NCI-H510A (cell line): Measurements from ENCODE around the gene CREB3L1.

Source experiments
- DNase-seq: peaks from one replicate; lab custom pipeline; 2025; lab: John Stamatoyannopoulos, UW

Gene CREB3L1

GRCh38 chr11:46275964-46276641 is 1.4 kb upstream of the CREB3L1 start:
- no peak for DNase-seq

- no peak for DNase-seq
These were observed 195 bp upstream of the CREB3L1 start for GRCh38 chr11:46277313-46277621.

- DNase-seq: no peak
These were observed 1.1 kb downstream of the CREB3L1 start for GRCh38 chr11:46278387-46279125.

GRCh38 chr11:46279126-46280099 is 2.0 kb downstream of the CREB3L1 start:
- DNase-seq: no peak

- DNase-seq: no peak
These were observed 3.2 kb downstream of the CREB3L1 start for GRCh38 chr11:46280706-46281105.

GRCh38 chr11:46281371-46281831 is 3.9 kb downstream of the CREB3L1 start:
- no peak for DNase-seq

GRCh38 chr11:46285173-46285572 is 7.7 kb downstream of the CREB3L1 start:
- DNase-seq: no peak

GRCh38 chr11:46285594-46286033 is 8.2 kb downstream of the CREB3L1 start:
- DNase-seq: no peak

GRCh38 chr11:46286789-46287188 is 9.3 kb downstream of the CREB3L1 start:
- no peak for DNase-seq

- no peak for DNase-seq
These were observed 11.0 kb downstream of the CREB3L1 start for GRCh38 chr11:46288451-46288850.

- no peak for DNase-seq
These were observed 12.5 kb downstream of the CREB3L1 start for GRCh38 chr11:46290011-46290410.

- no peak for DNase-seq
These were observed 13.3 kb downstream of the CREB3L1 start for GRCh38 chr11:46290598-46291309.

- no peak for DNase-seq
These were observed 14.1 kb downstream of the CREB3L1 start for GRCh38 chr11:46291441-46292150.

GRCh38 chr11:46293066-46293465 is 15.6 kb downstream of the CREB3L1 start:
- DNase-seq: no peak

GRCh38 chr11:46293641-46294103 is 16.2 kb downstream of the CREB3L1 start:
- no peak for DNase-seq

GRCh38 chr11:46294365-46295309 is 17.2 kb downstream of the CREB3L1 start:
- DNase-seq: no peak

- DNase-seq: peak; percentile 16
These were observed 18.0 kb downstream of the CREB3L1 start for GRCh38 chr11:46295312-46296058.

- DNase-seq: no peak
These were observed 18.6 kb downstream of the CREB3L1 start for GRCh38 chr11:46296059-46296527.
